Heart left ventricle (tissue), 16 donors: ENCODE measurements around the gene HDAC7. TPM values are rescaled to one million over a fixed set of nuclear protein-coding genes. Genes with fewer than 3 reads are reported as not detected.
"Not testable (repeated sequence)": the region's sequence is repeated elsewhere in the genome, so short reads cannot be mapped to it uniquely, and the experiment has no call there.

Source experiments
- ATAC-seq, 4 donors: fragments of 200-7000 bp; cut with Tn5 transposase; one replicate each; pipeline ENCODE4 v1.9.1; 2020 to 2022; ENCODE audit warnings: moderate library complexity in 4 of 4, mild to moderate bottlenecking in 3 of 4, moderate number of reproducible peaks in 1 of 4
- DNase-seq, 5 donors: peaks; one replicate each; pipeline ENCODE4 v3.0.0-alpha.2; 2020
- H3K27ac ChIP-seq, 12 donors: fragments of 200-600 bp; sonication (generic) in 4 of 12; one replicate each; pipeline versions ENCODE4 v1.5.0 to v1.8.0; 2016 to 2022; ENCODE audit warnings: mild to moderate bottlenecking in 2 of 12
- H3K27me3 ChIP-seq, 9 donors: fragments of 200-600 bp; sonication (generic) in 2 of 9; one replicate each; pipeline versions ENCODE4 v1.5.1 to v1.8.0; 2016 to 2022; ENCODE audit warnings: mild to moderate bottlenecking in 3 of 9
- H3K36me3 ChIP-seq, 9 donors: fragments of 200-600 bp; sonication (generic) in 2 of 9; one replicate each; pipeline versions ENCODE4 v1.5.0 to v1.8.0; 2018 to 2022; ENCODE audit warnings: mild to moderate bottlenecking in 2 of 9
- H3K4me1 ChIP-seq, 12 donors: fragments of 200-600 bp; sonication (generic) in 4 of 12; one replicate each; pipeline versions ENCODE4 v1.5.0 to v1.8.0; 2016 to 2022; ENCODE audit warnings: mild to moderate bottlenecking in 3 of 12
- H3K4me3 ChIP-seq, 12 donors: fragments of 200-600 bp; sonication (generic) in 4 of 12; one replicate each; pipeline versions ENCODE4 v1.5.0 to v1.8.0; 2017 to 2022; ENCODE audit warnings: mild to moderate bottlenecking in 9 of 12, moderate library complexity in 4 of 12
- H3K9me3 ChIP-seq, 12 donors: fragments of 200-600 bp; sonication (generic) in 4 of 12; one replicate each; pipeline versions ENCODE4 v1.5.0 to v1.8.0; 2016 to 2022; ENCODE audit warnings: mild to moderate bottlenecking in 1 of 12
- POLR2A ChIP-seq, 2 donors: fragments of 450-650 bp; IDR thresholded peaks; one replicate each; pipeline ENCODE4 v1.6.1; 2017; ENCODE audit warnings: antibody characterized with exemption in 2 of 2, mild to moderate bottlenecking in 2 of 2, moderate library complexity in 2 of 2
- WGBS, 4 donors: extraction: QIAGEN DNeasy Blood & Tissue Kit in 2 of 4; methylation state at CpG; one replicate each; pipeline versions ENCODE4 v1.1.5 to v1.1.7; 2013 to 2018; 5-methylcytosine and 5-hydroxymethylcytosine counted together
- intact Hi-C, 10 donors: fragments of 100-400 bp; cut with DNase I; formaldehyde crosslinking; loops; one replicate each; pipeline versions ENCODE4 v1.11.1 to v1.14.2; 2022
- polyA plus RNA-seq, 2 donors: library from polyadenylated mRNA; stranded (reverse); fragments of 200-250 nt; gene quantifications; one replicate each; pipeline ENCODE4 v1.2.3, GENCODE V29; 2013
- total RNA-seq, 9 donors: library from RNA; depleted of rRNA in 2 of 9; stranded (reverse); fragments of >200 nt in 2 of 9; fragmentation: NEBNext Ultra II Directional in 3 of 9; extraction: Animal tissue kit (Norgen Biotek cat#: 25700) in 3 of 9; gene quantifications; one replicate each; pipeline versions ENCODE4 v1.1.0 to v1.2.4, GENCODE V29; 2016 to 2023
- TF ChIP-seq, protein P1 (sequence below), 12 donors: fragments of 200-600 bp; sonication (generic) in 4 of 12; IDR thresholded peaks; one replicate each; pipeline versions ENCODE4 v1.5.0 to v1.8.0; 2018 to 2022; ENCODE audit warnings: antibody characterized with exemption in 12 of 12, mild to moderate bottlenecking in 5 of 12
- donor health status: ischemic (EF 13 %, LVEDD 7.1; RV severe dilation, severe dysfunction).
- donor health status: healthy with polysubstance abuse.
- donor health status: DM: no; HTN: yes; CAD: no.
- donor health status: DM: no; HTN: no; CAD: no.
- donor health status: ischemic (EF 25% LVEDD 6.9; RV normal size, moderate dysfunction).
- donor health status: ischemic (EF 25% LVEDD 5.7; RV mildly dilated, moderate dysfunction).
- donor health status: healthy.
- donor health status: DM: yes; HTN: yes; CAD: no.
- donor health status: ischemic (EF 35%, LVEDD 5.7; RV mildly dilated, moderate dysfunction).
- donor health status: nonischemic (EF 11% LVEDD 7.7; RV severe dilation, severe dysfunction).
- donor health status: DM: yes; HTN: yes; CAD: no.
- donor health status: PGD.
- donor health status: ischemic (EF 29% LVEDD 5.4; RV normal size, mild dysfunction).
- donor health status: nonischemic (EF 23%, LVEDD 6.1; RV moderate dilation, normal function).

Gene HDAC7
- total and polyA plus RNA-seq, 11 donors = 27.4 to 63.0 (median 39.3) TPM

DNA sequence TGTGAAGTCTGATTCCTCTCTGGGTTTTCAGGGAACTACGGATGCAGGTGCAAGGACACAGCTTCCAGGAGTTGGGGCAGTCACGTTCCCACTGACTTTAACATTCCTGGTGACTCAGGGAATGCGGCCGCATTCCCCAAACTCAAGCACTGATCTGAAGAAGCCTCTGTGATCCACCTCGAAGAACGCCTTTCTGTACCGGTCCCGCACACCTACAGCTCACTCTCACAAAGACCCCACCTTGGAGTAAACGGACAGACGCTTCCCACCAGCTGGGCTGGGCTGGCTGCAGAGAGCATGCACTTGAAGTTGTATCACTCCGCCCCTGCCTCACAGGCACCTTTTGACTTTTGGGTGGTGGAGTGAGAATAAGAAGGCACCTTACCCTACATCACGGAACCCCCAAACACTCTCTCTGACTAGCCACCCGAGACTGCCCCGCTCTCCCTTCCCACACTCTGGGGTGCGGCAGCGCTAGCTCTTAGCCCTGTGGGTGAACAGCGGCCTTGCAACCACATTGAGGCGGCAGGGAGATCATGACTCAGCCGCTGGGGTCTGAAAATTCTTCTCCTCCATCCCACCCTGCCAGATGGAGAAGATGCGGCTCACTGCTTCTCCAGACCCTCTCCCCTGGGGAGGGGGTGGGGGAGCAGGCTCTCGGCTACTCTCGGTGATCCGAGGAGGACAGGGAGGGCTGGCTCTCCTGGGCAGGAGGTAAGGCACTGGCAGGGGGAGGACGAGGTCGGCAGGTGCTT, 23.7 kb upstream of the HDAC7 start:
- intact Hi-C loops = no loop called here
- H3K4me3 ChIP-seq = no peak overlapping the region
- no peak overlapping the region for H3K27ac ChIP-seq
- DNase-seq (no peak), ATAC-seq (no peak)
- peaks cover 0 to 10% (median 0%) of the 10 kb centered on the region in 12 donors for H3K4me1 ChIP-seq
- TF ChIP-seq, protein P1, sequence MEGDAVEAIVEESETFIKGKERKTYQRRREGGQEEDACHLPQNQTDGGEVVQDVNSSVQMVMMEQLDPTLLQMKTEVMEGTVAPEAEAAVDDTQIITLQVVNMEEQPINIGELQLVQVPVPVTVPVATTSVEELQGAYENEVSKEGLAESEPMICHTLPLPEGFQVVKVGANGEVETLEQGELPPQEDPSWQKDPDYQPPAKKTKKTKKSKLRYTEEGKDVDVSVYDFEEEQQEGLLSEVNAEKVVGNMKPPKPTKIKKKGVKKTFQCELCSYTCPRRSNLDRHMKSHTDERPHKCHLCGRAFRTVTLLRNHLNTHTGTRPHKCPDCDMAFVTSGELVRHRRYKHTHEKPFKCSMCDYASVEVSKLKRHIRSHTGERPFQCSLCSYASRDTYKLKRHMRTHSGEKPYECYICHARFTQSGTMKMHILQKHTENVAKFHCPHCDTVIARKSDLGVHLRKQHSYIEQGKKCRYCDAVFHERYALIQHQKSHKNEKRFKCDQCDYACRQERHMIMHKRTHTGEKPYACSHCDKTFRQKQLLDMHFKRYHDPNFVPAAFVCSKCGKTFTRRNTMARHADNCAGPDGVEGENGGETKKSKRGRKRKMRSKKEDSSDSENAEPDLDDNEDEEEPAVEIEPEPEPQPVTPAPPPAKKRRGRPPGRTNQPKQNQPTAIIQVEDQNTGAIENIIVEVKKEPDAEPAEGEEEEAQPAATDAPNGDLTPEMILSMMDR (IDR thresholded peaks at IDR 0.05) = no peak
- no peak for TF ChIP-seq POLR2A (IDR thresholded peaks at IDR 0.05)
- no peaks in the 10 kb centered on the region for H3K27me3 ChIP-seq
- 87 to 90% (median 89%) methylated on average over 21 to 25 of the region's 25 CpGs for WGBS, 4 donors
- peaks cover 0 to 8% (median 0%) of the 10 kb centered on the region in 9 donors for H3K36me3 ChIP-seq
- H3K9me3 ChIP-seq = no peaks in the 10 kb centered on the region

DNA sequence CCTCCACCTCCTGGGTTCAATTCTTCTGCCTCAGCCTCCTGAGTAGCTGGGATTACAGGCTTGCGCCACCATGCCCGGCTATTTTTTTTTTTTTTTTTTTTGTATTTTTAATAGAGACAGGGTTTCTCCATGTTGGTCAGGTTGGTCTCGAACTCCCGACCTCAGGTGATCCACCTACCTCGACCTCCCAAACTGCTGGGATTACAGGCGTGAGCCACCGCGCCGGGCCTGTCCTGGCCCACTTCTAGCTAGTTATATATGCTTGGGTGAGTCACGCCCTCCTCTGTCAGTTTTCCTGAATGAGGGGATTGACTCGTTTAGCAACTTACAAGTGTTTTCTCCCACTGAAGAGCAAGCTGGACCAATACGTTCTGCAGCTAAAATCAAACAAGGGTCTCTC, 22.8 kb upstream of the HDAC7 start:
- H3K4me3 ChIP-seq, H3K27ac ChIP-seq, H3K27me3 ChIP-seq, intact Hi-C loops, H3K9me3 ChIP-seq, ATAC-seq, H3K36me3 ChIP-seq, DNase-seq: not testable (repeated sequence)
- peaks cover 0 to 18% (median 7%) of the 10 kb centered on the region in 12 donors for H3K4me1 ChIP-seq
- WGBS, 4 donors = 86 to 98% (median 91%) methylated on average over 11 to 12 of the region's 12 CpGs

DNA sequence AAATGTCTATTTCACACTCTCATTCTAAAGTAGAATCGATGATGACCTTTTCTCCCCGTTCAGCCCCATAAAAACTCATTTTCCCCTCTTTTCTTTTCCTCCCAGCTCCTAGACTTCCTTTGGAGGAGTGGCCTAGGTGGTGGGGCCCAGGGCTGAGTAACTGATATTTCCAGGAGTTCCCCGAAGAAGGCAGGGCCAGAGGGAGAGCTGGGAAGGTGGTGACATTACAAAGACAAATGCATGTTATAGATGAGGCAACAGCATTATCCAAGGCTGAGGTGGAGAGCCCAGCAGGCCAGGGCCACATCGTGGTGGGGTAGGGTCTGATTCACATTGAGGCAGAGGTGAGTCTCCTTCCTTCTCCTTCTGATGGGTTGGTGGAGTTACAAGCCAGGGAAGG, 22.2 kb upstream of the HDAC7 start:
- Histone ChIP-seq H3K9me3 (no peaks in the 10 kb centered on the region), H3K4me1 (peaks cover 0 to 22% (median 11%) of the 10 kb centered on the region in 12 donors), H3K27me3 (no peaks in the 10 kb centered on the region), H3K4me3 (no peak overlapping the region), H3K27ac (no peak overlapping the region), H3K36me3 (peaks cover 0 to 8% (median 0%) of the 10 kb centered on the region in 9 donors)
- DNase-seq (no peak), ATAC-seq (no peak)
- WGBS, 4 donors = 59 to 70% (median 62%) methylated on average over 4 of the region's 4 CpGs
- TF ChIP-seq POLR2A (IDR thresholded peaks at IDR 0.05) = no peak
- TF ChIP-seq, protein P1 (IDR thresholded peaks at IDR 0.05) = no peak
- intact Hi-C loops = loop anchor here in 1 of 10 donors (2.0 kb wide), 1 partner anchor 129 kb away; no protein-coding TSS in a partner anchor

DNA sequence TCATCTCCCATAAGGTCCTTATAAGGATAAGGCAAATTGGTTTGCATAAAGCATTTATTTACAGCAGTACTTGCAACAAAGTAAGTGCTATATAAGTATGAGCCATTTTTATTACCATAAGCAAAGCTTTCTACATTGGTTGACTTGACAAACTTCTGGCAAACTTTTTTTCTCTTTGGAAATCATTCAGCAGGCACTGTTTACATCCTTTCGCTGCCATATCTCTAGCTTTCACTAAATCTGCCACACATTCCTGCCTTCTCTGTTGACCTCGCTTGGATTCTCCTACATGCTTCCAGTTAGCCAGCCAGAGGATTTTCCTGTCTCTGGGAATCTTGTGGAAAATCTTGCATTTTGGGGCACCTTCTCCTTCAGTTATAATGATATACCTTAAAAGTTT, 21.8 kb upstream of the HDAC7 start:
- 73 to 82% (median 80%) methylated on average over 2 of the region's 2 CpGs for WGBS, 4 donors

More for the DNA sequence above, 21.8 kb upstream of the HDAC7 start:
- no peaks in the 10 kb centered on the region for H3K9me3 ChIP-seq
- H3K36me3 ChIP-seq = peaks cover 0 to 8% (median 0%) of the 10 kb centered on the region in 9 donors
- no peak for TF ChIP-seq POLR2A (IDR thresholded peaks at IDR 0.05)
- TF ChIP-seq, protein P1 (IDR thresholded peaks at IDR 0.05) = no peak
- H3K27ac ChIP-seq = no peak overlapping the region
- peaks cover 0 to 22% (median 11%) of the 10 kb centered on the region in 12 donors for H3K4me1 ChIP-seq
- intact Hi-C loops = loop anchor here in 1 of 10 donors (2.0 kb wide), 1 partner anchor 129 kb away; no protein-coding TSS in a partner anchor
- DNase-seq = no peak
- H3K4me3 ChIP-seq = no peak overlapping the region
- no peaks in the 10 kb centered on the region for H3K27me3 ChIP-seq
- no peak for ATAC-seq
